ENCODE data around the gene DGCR2.

Gene DGCR2

DNA sequence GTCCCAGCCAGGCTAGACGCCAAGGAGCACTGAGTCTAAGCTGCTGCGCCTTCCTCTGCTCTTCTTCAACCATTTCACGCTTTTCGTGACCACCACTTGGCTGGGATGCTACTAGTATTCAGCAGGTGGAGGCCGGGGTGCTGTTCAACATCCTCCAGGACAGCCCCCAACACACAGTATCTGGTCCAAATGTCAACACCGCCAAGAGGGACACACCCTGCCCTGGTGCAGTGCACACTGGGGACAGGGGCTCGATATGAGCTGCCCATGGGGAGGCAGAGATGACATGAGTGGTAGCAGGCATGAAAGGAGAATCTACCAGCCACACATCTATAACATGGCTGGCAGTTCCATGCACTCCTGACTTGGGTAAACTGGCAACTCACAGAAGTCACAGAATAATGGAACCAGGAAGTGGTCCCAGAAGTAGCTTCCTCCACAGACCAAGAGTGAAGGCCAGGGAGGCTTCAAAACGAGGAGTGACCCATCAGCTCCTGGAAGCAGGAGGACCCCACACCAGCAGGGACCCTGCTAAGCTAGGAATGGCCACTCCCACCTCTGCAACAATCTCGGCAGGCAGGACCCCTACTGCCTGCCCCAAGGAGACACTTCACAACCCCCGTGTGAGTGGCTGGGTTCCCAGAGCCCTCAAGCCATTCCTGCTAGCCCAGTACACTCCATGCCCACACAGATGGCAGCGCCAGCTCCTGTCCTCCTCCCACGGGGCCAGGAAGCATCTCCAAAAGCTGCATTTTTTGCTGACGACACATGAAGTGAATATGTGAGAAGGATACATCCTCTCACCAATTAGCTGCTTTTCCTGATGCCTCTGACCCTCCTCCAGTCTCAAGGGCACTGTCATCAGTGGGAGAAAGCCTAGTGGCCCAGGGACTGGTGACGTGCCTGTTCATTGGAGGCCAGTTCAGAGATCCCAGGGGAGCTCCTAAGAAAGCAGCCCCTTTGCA, 78.8 kb downstream of the DGCR2 start:
- no peak overlapping the region for H3K27ac ChIP-seq
- TF ChIP-seq ZFX (IDR thresholded peaks at IDR 0.05) = no peak
- TF ChIP-seq, protein P1, sequence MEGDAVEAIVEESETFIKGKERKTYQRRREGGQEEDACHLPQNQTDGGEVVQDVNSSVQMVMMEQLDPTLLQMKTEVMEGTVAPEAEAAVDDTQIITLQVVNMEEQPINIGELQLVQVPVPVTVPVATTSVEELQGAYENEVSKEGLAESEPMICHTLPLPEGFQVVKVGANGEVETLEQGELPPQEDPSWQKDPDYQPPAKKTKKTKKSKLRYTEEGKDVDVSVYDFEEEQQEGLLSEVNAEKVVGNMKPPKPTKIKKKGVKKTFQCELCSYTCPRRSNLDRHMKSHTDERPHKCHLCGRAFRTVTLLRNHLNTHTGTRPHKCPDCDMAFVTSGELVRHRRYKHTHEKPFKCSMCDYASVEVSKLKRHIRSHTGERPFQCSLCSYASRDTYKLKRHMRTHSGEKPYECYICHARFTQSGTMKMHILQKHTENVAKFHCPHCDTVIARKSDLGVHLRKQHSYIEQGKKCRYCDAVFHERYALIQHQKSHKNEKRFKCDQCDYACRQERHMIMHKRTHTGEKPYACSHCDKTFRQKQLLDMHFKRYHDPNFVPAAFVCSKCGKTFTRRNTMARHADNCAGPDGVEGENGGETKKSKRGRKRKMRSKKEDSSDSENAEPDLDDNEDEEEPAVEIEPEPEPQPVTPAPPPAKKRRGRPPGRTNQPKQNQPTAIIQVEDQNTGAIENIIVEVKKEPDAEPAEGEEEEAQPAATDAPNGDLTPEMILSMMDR (conservative IDR thresholded peaks at IDR 0.05) = no peak

DNA sequence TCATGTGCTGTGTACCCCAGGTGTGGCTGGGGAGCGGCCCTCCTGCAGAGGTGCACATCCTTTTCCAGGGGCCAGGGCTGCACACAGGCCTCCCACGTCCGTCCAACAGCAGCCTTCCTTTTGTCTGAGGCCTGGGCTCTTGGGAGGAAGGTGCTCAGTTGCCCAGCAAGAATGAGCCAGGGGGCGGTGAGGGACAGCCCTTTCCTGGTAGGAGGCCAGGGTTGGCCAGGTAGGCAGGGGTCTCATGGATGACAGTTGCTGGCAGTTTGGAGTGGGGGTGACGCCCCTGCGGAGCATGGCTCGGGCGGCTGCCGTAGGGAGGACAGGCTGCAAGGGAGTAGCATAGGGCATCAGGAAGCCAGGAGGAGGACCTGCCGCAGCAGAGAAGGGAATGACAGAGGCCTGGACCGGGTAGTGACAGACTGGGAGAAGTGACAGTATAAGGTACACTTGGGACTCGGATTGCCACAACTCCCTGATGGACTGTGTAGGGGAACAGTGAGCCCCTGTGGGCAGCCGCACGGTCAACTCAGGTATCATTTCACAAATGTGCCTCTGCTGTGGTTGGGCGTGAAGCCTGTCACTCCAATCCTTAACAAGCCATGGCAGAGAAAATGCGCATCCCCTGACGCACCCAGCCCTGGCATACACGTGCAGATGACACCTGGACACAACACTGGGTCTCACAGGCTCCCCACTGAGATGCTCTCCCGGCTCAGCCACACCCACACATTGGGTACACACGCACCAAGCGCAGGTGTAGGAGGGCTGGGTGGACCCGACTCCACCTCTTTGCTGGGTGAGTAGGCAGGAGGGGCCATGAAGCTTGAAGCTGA, 79.7 kb downstream of the DGCR2 start:
- no peak overlapping the region for H3K27ac ChIP-seq
- no peak for TF ChIP-seq ZFX (IDR thresholded peaks at IDR 0.05)
- TF ChIP-seq, protein P1 (conservative IDR thresholded peaks at IDR 0.05) = no peak

DNA sequence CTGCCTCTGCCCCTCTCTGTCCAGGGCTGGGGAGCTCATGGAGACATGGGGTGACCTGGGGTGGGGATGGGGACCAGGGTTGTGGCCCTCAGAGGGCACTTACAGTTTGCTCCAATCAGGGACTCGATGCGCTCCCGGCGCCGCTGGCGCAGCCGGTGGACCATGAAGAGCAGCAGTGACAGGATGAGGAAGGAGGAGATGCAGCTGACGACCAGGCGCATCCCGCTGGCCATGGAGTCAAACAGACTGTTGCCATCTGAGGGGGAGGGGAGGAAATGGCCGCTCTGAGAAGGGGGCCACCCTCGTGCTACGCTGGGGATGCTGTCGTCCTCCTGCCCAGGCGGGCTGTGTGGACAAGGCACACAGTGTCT, 80.5 kb downstream of the DGCR2 start:
- no peak overlapping the region for H3K27ac ChIP-seq
- TF ChIP-seq, protein P1 (conservative IDR thresholded peaks at IDR 0.05) = no peak
- TF ChIP-seq ZFX (IDR thresholded peaks at IDR 0.05) = no peak

DNA sequence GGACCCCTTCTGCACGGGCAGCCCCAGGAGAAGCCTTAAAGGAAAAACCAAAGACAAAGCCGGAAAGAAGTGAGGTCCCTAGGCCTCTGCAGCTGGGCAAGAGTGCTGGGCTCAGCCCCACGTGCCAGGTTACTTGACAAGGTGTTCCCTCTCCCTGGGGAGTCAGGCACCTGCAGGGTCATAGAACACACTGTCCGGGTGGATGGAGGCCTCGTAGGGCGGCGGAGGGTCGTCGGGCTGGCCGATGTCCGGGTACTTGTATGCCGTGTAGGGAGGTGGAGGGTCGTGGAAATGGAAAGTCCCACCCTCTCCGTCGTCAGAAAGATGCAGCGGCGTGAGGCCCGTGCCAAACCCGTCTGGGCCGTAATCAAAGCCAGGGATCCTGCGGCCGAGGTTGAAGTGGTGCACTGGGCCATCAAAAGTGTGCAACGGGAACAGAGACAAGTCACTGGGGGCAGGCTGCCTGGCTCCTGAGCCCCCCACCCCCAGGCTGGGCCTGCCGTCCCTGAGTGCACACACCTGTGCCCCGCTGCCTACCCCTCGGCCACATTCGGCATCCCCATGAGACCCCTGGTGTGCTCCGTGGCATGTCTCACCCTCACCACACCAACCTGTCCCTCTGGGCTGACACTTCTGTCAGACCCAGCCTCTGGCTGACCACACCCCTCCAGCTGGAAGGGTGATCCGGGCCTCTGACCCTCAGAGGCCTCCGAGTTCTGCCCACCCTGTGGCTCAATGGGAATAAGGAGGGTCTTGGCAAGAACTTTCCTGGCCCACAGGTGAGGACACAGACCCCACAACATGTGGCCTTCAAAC, 81.1 kb downstream of the DGCR2 start:
- TF ChIP-seq, protein P1 (conservative IDR thresholded peaks at IDR 0.05) = no peak
- TF ChIP-seq ZFX (IDR thresholded peaks at IDR 0.05) = no peak

DNA sequence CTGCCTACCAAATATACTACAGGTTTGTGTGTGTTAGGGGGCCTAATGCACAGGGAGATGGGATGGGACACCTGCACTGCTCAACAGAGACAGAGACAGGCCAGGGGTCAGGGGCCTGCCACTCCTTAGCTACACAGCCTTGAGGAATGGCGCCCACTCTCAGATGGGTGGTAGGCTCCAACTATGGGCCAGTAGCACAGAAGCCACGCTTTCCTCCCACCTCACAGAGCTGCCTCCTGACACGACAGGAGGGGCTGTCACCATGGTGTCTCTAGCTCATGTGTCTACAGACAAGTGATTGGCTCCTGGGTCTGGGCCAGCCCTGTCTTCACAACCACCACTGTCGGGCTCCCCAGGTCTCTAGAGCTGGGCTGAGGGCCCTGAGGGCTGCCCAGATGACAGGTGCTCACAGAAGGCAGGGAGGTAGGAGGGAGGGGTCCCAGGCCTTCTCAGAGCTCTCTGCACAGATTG, 81.8 kb downstream of the DGCR2 start:
- TF ChIP-seq, protein P1 (conservative IDR thresholded peaks at IDR 0.05) = no peak
- no peak for TF ChIP-seq ZFX (IDR thresholded peaks at IDR 0.05)
- H3K27ac ChIP-seq = no peak overlapping the region

More for the DNA sequence above, 81.1 kb downstream of the DGCR2 start:
- no peak overlapping the region for H3K27ac ChIP-seq

DNA sequence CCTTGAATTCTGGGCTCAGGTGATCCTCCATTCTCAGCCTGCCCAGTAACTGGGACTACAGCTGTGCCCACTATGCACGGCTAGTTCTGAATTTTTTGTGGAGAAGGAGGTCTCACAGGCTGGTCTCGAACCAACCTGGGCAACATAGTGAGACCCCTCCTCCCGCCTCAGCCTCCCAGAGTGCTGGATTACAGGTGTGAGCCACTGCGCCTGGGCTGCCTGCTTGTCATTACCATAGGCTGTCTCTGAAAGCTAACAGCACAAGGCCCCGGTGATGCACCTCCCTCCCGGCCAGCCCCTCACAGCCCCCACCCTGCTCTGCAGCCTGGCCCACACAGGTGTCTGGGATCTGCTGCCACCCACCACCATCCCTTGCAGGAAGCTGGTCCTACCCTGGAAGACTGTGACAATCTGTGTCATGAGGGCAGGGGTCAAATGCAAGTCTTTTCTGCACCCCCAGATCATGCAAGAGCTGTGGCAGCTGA, 82.4 kb downstream of the DGCR2 start:
- no peak overlapping the region for H3K27ac ChIP-seq
- TF ChIP-seq, protein P1 (conservative IDR thresholded peaks at IDR 0.05) = no peak
- no peak for TF ChIP-seq ZFX (IDR thresholded peaks at IDR 0.05)

All from C4-2B (cell line).